Neural cell (in vitro differentiated cells): Measurements from ENCODE around the gene ANGPTL2. TPM values are rescaled to one million over a fixed set of nuclear protein-coding genes. Genes with fewer than 3 reads are reported as not detected.

Experiments
- H2AFZ ChIP-seq: fragments of 200-600, 300-800 bp; sonication (generic), shearing (Covaris generic); 2 replicates; pipeline ENCODE4 v1.6.0; 2014; ENCODE audit warnings: low read depth, mild to moderate bottlenecking, antibody characterized with exemption, low read length, moderate library complexity
- H3F3A ChIP-seq: fragments of 200-600 bp; shearing (Covaris generic); 2 replicates; pipeline ENCODE4 v1.6.1; 2016; ENCODE audit warnings: mild to moderate bottlenecking, moderate library complexity, mixed read lengths, antibody characterized with exemption, low read length; ENCODE audit not compliant: insufficient read depth, poor library complexity, severe bottlenecking
- H3K27ac ChIP-seq: fragments of 200-600, 300-800 bp; sonication (generic), shearing (Covaris generic); 2 replicates; pipeline ENCODE4 v1.5.1; 2014; ENCODE audit warnings: mild to moderate bottlenecking, low read length, moderate library complexity
- H3K27me3 ChIP-seq: fragments of 300-800, 200-600 bp; sonication (generic), shearing (Covaris generic); 2 replicates; pipeline ENCODE4 v1.6.0; 2014; ENCODE audit warnings: mild to moderate bottlenecking, low read depth, low read length, moderate library complexity; ENCODE audit not compliant: insufficient read depth
- H3K36me3 ChIP-seq: fragments of 300-800, 200-600 bp; sonication (generic), shearing (Covaris generic); 2 replicates; pipeline ENCODE4 v1.5.1; 2014; ENCODE audit warnings: mild to moderate bottlenecking, antibody characterized with exemption, low read length, moderate library complexity; ENCODE audit not compliant: insufficient read depth
- H3K4me2 ChIP-seq: fragments of 300-800, 200-600 bp; sonication (generic), shearing (Covaris generic); 2 replicates; pipeline ENCODE4 v1.6.0; 2014; ENCODE audit warnings: mild to moderate bottlenecking, low read length
- H3K4me3 ChIP-seq: fragments of 300-800, 200-600 bp; sonication (generic), shearing (Covaris generic); 2 replicates; pipeline ENCODE4 v1.5.1; 2014; ENCODE audit warnings: mild to moderate bottlenecking, low read length, moderate library complexity
- H3K79me2 ChIP-seq: fragments of 200-600 bp; shearing (Covaris generic); replicated peaks from 2 replicates; pipeline ENCODE4 v1.6.0; 2014; ENCODE audit warnings: mild to moderate bottlenecking, low read length, moderate library complexity; ENCODE audit not compliant: insufficient read depth
- H3K9ac ChIP-seq: fragments of 300-800, 200-600 bp; sonication (generic), shearing (Covaris generic); 2 replicates; pipeline ENCODE4 v1.6.1; 2016; ENCODE audit warnings: mild to moderate bottlenecking, low read length, mixed read lengths
- H3K9me2 ChIP-seq: fragments of 200-600 bp; shearing (Covaris generic); 2 replicates; pipeline ENCODE4 v1.6.1; 2016; ENCODE audit warnings: mild to moderate bottlenecking, low read length, mixed read lengths; ENCODE audit not compliant: insufficient read depth
- H3K9me3 ChIP-seq: fragments of 200-600, 300-800 bp; sonication (generic), shearing (Covaris generic); 2 replicates; pipeline ENCODE4 v1.6.1; 2016; ENCODE audit warnings: mild to moderate bottlenecking, mixed run types, low read length, moderate library complexity, mixed read lengths
- H4K20me1 ChIP-seq: fragments of 200-600 bp; shearing (Covaris generic); 2 replicates; pipeline ENCODE4 v1.6.1; 2016; ENCODE audit warnings: mild to moderate bottlenecking, mixed run types; ENCODE audit not compliant: insufficient read depth
- EP300 ChIP-seq: fragments of 450-650 bp; conservative IDR thresholded peaks from 2 replicates; pipeline ENCODE4 v1.6.1; 2014; ENCODE audit warnings: antibody characterized with exemption, mild to moderate bottlenecking, moderate library complexity; ENCODE audit not compliant: poor library complexity, severe bottlenecking
- EZH2 ChIP-seq: fragments of 200-600, 300-800 bp; shearing (Covaris generic), sonication (generic); IDR thresholded peaks from 2 replicates; pipeline ENCODE4 v1.6.1; 2014; ENCODE audit warnings: antibody characterized with exemption, low read length, borderline replicate concordance, mild to moderate bottlenecking; ENCODE audit not compliant: insufficient read depth, poor library complexity, severe bottlenecking
- MXI1 ChIP-seq: fragments of 450-650 bp; conservative IDR thresholded peaks from 2 replicates; pipeline ENCODE4 v1.6.1; 2014; ENCODE audit warnings: antibody characterized with exemption, mild to moderate bottlenecking; ENCODE audit not compliant: poor library complexity, severe bottlenecking
- POLR2AphosphoS5 ChIP-seq: IDR thresholded peaks from 2 replicates; pipeline ENCODE4 v1.6.1; 2012
- RAD21 ChIP-seq: fragments of 450-650 bp; conservative IDR thresholded peaks from 2 replicates; pipeline ENCODE4 v1.6.1; 2014; ENCODE audit warnings: antibody characterized with exemption, mild to moderate bottlenecking, moderate library complexity
- SMC3 ChIP-seq: fragments of 450-650 bp; conservative IDR thresholded peaks from 2 replicates; pipeline ENCODE4 v1.6.1; 2014; ENCODE audit warnings: antibody characterized with exemption, mild to moderate bottlenecking, moderate library complexity; ENCODE audit not compliant: poor library complexity
- TAF1 ChIP-seq: IDR thresholded peaks from 2 replicates; pipeline ENCODE4 v1.6.1; 2012; ENCODE audit warnings: low read depth
- polyA plus RNA-seq: library from polyadenylated mRNA; depleted of rRNA; stranded (reverse); fragments of >200 nt; gene quantifications from 2 replicates; pipeline ENCODE4 v1.2.3, GENCODE V29; 2014
- TF ChIP-seq, protein P1 (sequence below): fragments of 450-650 bp; IDR thresholded peaks from 2 replicates; pipeline ENCODE4 v1.5.1; 2014; ENCODE audit warnings: antibody characterized with exemption, mild to moderate bottlenecking, moderate library complexity; ENCODE audit not compliant: poor library complexity, severe bottlenecking
- TF ChIP-seq, protein P2 (sequence below): IDR thresholded peaks from 2 replicates; pipeline ENCODE4 v1.6.1; 2012; ENCODE audit warnings: borderline replicate concordance

ANGPTL2 gene
- polyA plus RNA-seq, 1 donor from 2014 or later: not detected

DNA sequence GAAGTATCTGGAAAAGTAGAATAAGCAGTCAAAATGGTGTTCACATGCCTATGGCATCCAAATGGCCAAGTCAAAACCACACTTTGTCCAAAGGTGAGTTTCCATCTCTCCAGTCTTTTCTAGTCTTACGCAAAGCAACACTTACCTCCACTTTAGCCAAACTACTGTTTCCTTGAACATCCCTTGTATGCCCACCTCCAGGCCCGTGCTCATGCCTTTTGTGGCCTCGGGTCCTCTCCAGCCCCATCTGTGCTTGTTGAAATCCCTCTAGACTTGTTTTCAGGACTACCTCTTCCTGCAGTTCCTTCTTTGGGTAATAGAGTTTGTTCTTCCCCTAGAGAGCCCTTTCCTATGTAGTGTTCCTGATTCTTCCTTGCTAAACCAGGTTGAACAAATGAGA, 61.0 kb downstream of the ANGPTL2 start:
- H4K20me1 ChIP-seq: no peaks in the 10 kb centered on the region
- H3K36me3 ChIP-seq: no peaks in the 10 kb centered on the region
- H3K9ac ChIP-seq: no peak overlapping the region
- no peaks in the 10 kb centered on the region for H3K27me3 ChIP-seq
- no peak overlapping the region for H3K27ac ChIP-seq
- H3K4me2 ChIP-seq: no peak overlapping the region
- H3K9me2 ChIP-seq: no peaks in the 10 kb centered on the region
- TF ChIP-seq TAF1 (no peak), MXI1 (no peak)
- H3K9me3 ChIP-seq: no peaks in the 10 kb centered on the region
- H3F3A ChIP-seq: no peaks in the 10 kb centered on the region
- no peak overlapping the region for H2AFZ ChIP-seq
- H3K79me2 ChIP-seq: no peaks in the 10 kb centered on the region
- H3K4me3 ChIP-seq: no peak overlapping the region

DNA sequence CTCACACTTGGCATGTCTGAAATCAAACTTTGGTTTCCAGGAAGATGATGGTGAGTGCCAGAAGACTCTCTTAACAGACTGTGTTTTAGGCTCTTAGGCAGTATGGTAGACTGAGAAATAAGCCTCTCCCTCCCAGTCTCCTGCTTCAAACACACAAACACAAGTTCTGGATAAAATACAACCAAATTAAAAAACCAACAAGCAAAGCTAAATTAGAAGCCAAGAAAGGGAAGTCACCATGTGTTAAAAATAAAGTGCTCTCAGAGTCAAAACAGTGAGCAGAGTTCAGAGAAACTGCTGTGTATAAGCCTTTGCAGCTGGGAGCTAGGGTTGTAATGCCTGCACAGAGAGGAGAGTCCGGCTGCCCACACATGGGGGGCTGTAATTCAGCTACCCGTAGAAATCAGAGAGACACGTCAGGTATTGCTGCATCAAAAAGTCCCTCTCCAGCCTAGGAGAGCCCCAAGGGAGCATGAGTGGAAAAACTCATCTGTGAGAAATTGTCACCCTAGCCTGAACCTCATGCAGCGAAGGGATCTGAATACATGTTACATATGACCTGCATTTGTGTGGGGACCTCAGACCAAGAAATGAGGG, 62.6 kb downstream of the ANGPTL2 start:
- no peak overlapping the region for H3K9ac ChIP-seq
- no peak overlapping the region for H3K27ac ChIP-seq
- H3K4me3 ChIP-seq: no peak overlapping the region
- no peaks in the 10 kb centered on the region for H3K79me2 ChIP-seq
- no peak overlapping the region for H3K4me2 ChIP-seq
- H3K27me3 ChIP-seq: no peaks in the 10 kb centered on the region
- H3K36me3 ChIP-seq: no peaks in the 10 kb centered on the region
- H4K20me1 ChIP-seq: no peaks in the 10 kb centered on the region
- no peaks in the 10 kb centered on the region for H3K9me2 ChIP-seq
- no peaks in the 10 kb centered on the region for H3K9me3 ChIP-seq
- no peak overlapping the region for H2AFZ ChIP-seq
- TF ChIP-seq MXI1 (no peak), TAF1 (no peak), EP300 (no peak), POLR2AphosphoS5 (no peak), SMC3 (no peak), EZH2 (no peak), RAD21 (no peak)
- TF ChIP-seq, protein P1, sequence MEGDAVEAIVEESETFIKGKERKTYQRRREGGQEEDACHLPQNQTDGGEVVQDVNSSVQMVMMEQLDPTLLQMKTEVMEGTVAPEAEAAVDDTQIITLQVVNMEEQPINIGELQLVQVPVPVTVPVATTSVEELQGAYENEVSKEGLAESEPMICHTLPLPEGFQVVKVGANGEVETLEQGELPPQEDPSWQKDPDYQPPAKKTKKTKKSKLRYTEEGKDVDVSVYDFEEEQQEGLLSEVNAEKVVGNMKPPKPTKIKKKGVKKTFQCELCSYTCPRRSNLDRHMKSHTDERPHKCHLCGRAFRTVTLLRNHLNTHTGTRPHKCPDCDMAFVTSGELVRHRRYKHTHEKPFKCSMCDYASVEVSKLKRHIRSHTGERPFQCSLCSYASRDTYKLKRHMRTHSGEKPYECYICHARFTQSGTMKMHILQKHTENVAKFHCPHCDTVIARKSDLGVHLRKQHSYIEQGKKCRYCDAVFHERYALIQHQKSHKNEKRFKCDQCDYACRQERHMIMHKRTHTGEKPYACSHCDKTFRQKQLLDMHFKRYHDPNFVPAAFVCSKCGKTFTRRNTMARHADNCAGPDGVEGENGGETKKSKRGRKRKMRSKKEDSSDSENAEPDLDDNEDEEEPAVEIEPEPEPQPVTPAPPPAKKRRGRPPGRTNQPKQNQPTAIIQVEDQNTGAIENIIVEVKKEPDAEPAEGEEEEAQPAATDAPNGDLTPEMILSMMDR: no peak
- TF ChIP-seq, protein P2, sequence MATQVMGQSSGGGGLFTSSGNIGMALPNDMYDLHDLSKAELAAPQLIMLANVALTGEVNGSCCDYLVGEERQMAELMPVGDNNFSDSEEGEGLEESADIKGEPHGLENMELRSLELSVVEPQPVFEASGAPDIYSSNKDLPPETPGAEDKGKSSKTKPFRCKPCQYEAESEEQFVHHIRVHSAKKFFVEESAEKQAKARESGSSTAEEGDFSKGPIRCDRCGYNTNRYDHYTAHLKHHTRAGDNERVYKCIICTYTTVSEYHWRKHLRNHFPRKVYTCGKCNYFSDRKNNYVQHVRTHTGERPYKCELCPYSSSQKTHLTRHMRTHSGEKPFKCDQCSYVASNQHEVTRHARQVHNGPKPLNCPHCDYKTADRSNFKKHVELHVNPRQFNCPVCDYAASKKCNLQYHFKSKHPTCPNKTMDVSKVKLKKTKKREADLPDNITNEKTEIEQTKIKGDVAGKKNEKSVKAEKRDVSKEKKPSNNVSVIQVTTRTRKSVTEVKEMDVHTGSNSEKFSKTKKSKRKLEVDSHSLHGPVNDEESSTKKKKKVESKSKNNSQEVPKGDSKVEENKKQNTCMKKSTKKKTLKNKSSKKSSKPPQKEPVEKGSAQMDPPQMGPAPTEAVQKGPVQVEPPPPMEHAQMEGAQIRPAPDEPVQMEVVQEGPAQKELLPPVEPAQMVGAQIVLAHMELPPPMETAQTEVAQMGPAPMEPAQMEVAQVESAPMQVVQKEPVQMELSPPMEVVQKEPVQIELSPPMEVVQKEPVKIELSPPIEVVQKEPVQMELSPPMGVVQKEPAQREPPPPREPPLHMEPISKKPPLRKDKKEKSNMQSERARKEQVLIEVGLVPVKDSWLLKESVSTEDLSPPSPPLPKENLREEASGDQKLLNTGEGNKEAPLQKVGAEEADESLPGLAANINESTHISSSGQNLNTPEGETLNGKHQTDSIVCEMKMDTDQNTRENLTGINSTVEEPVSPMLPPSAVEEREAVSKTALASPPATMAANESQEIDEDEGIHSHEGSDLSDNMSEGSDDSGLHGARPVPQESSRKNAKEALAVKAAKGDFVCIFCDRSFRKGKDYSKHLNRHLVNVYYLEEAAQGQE: no peak
- no peaks in the 10 kb centered on the region for H3F3A ChIP-seq

DNA sequence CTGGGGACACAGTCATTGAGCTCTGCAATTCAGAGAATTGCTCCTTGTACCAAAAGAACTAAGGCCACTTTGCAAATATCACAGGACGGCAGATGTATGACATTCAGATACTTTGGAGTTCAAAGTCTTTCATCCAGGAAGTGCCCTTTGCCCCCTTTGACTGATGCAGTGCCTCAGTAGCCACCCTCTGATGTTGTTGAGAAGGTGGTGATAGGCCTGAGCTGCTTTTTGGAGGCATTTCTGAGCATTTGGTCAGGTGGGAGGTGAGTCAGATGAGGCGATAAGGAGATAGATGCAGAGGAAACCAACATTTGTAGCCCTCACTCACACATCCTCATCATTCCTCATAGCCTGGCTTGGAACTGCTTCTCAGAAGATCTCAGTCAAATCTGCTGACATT, 63.4 kb downstream of the ANGPTL2 start:
- Histone ChIP-seq H3K79me2 (no peaks in the 10 kb centered on the region), H3K4me2 (no peak overlapping the region), H2AFZ (no peak overlapping the region), H3K27ac (no peak overlapping the region), H4K20me1 (no peaks in the 10 kb centered on the region), H3K9ac (no peak overlapping the region), H3K36me3 (no peaks in the 10 kb centered on the region), H3K9me2 (no peaks in the 10 kb centered on the region), H3K27me3 (no peaks in the 10 kb centered on the region), H3F3A (no peaks in the 10 kb centered on the region), H3K9me3 (no peaks in the 10 kb centered on the region), H3K4me3 (no peak overlapping the region)
- TF ChIP-seq SMC3 (no peak), EP300 (no peak), EZH2 (no peak)
- TF ChIP-seq, protein P2: no peak
- TF ChIP-seq, protein P1: no peak
